Nephron (organoid): ENCODE results near the gene CCDC157.
"Not testable (repeated sequence)": the region's sequence is repeated elsewhere in the genome, so short reads cannot be mapped to it uniquely, and the experiment has no call there.

Experiments
- H3K27ac Mint-ChIP-seq, 3 experiments: 2 replicates each; pipeline ENCODE4 v1.8.0; 2020; ENCODE audit warnings: mixed read lengths in 3 of 3, mild to moderate bottlenecking in 2 of 3, moderate library complexity in 1 of 3
- H3K27me3 Mint-ChIP-seq: 2 replicates; pipeline ENCODE4 v1.8.0; 2021; ENCODE audit warnings: low read depth, mild to moderate bottlenecking, moderate library complexity, mixed read lengths
- H3K36me3 Mint-ChIP-seq: 2 replicates; pipeline ENCODE4 v1.8.0; 2020; ENCODE audit warnings: low read depth, mixed read lengths
- H3K4me1 Mint-ChIP-seq: 2 replicates; pipeline ENCODE4 v1.8.0; 2020; ENCODE audit warnings: mixed read lengths
- H3K4me3 Mint-ChIP-seq, 3 experiments: 2 replicates each; pipeline ENCODE4 v1.8.0; 2020; ENCODE audit warnings: mild to moderate bottlenecking in 3 of 3, mixed read lengths in 3 of 3, moderate library complexity in 2 of 3
- H3K9me3 Mint-ChIP-seq: 2 replicates; pipeline ENCODE4 v1.8.0; 2020; ENCODE audit warnings: mixed read lengths
- CTCF ChIP-seq, 3 experiments: fragments of 200-600 bp; sonication (generic); IDR thresholded peaks; one replicate each; pipeline ENCODE4 v1.5.0; 2021; ENCODE audit warnings: antibody characterized with exemption in 3 of 3; ENCODE audit not compliant: unreplicated experiment in 3 of 3

Gene CCDC157

DNA sequence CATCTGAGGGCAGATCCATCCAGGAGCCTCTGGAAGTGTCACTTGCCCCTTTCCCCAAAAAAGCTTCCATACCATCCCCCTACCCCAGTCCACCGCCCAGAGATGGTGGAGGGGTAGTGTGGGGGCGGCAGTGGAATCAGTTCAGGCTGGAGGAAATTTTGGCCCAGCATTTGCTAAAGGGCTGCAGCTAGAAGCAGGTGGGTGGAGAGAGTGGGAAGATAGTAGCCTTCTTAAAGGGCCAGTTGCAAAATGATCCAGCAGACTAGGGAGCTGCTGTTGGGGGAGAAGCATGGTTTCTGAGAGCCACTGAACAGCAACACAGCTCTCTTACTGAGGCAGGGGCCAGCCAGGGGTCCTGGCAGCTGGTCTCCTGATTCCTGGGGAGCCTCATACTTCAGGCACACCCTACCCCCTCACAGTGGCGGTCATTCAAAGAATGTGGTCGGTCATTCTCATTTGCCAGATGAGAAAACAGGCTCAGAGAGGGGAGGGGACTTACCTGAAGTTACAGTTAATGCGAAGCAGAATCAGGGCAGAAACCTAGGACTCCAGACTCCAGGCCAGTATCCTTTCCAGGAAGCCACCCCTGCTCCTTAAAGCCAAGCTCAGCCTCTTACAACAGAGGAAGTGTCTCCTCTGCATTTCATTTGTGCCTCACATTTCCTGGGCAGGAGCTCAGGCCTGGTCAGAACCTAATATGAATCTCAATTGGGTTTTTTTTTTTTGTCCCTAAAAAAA lies 45.4 kb downstream of the CCDC157 start:
- no peak for TF ChIP-seq CTCF (IDR thresholded peaks at IDR 0.05; ENCODE audit: unreplicated experiment in 3 of 3)
- H3K36me3 Mint-ChIP-seq = peaks cover 4% of the 10 kb centered on the region
- H3K9me3 Mint-ChIP-seq = no peaks in the 10 kb centered on the region
- peaks cover 27% of the 10 kb centered on the region for H3K4me1 Mint-ChIP-seq
- H3K27me3 Mint-ChIP-seq = peaks cover 11% of the 10 kb centered on the region
- peak overlapping the region in 1 of 3 experiments; percentile 22 for H3K4me3 Mint-ChIP-seq
- H3K27ac Mint-ChIP-seq = peak overlapping the region; percentile 46 to 77 (median 70)

GRCh38 chr22:30402766-30403104 lies 45.9 kb downstream of the CCDC157 start:
- not testable (repeated sequence) for H3K4me3 Mint-ChIP-seq, H3K36me3 Mint-ChIP-seq, H3K9me3 Mint-ChIP-seq
- peak overlapping the region in 1 of 3 experiments; percentile 77 for H3K27ac Mint-ChIP-seq
- H3K27me3 Mint-ChIP-seq = peaks cover 11% of the 10 kb centered on the region
- H3K4me1 Mint-ChIP-seq = peaks cover 24% of the 10 kb centered on the region

- H3K36me3 Mint-ChIP-seq = peaks cover 4% of the 10 kb centered on the region
- H3K27ac Mint-ChIP-seq = no peak overlapping the region
- no peak overlapping the region for H3K4me3 Mint-ChIP-seq
- H3K4me1 Mint-ChIP-seq = peaks cover 9% of the 10 kb centered on the region
- no peaks in the 10 kb centered on the region for H3K27me3 Mint-ChIP-seq
- no peaks in the 10 kb centered on the region for H3K9me3 Mint-ChIP-seq
- no peak for TF ChIP-seq CTCF (IDR thresholded peaks at IDR 0.05; ENCODE audit: unreplicated experiment in 3 of 3)
Observed at GRCh38 chr22:30404307-30404706, 47.5 kb downstream of the CCDC157 start.

DNA sequence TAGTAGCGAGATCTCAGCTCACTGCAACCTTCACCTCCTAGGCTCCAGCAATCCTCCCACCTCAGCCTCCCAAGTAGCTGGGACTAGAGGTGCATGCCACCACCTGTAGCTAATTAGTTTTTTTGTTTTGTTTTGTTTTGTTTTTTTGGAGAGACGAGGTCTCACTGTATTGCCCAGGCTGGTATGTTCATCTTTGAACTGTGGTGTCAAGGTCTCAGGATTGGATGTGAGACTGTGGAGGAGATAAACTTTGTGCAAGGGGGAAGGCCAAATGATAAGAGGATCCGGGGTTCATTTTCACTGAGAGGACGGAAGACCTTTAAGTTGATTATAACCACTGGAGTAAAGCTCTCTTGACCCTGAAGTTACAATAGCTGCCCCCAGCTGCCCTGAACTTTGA lies 48.9 kb downstream of the CCDC157 start:
- H3K9me3 Mint-ChIP-seq = no peaks in the 10 kb centered on the region
- peaks cover 4% of the 10 kb centered on the region for H3K36me3 Mint-ChIP-seq
- no peaks in the 10 kb centered on the region for H3K27me3 Mint-ChIP-seq
- H3K4me3 Mint-ChIP-seq = no peak overlapping the region
- TF ChIP-seq CTCF (IDR thresholded peaks at IDR 0.05; ENCODE audit: unreplicated experiment in 3 of 3) = no peak
- H3K4me1 Mint-ChIP-seq = peaks cover 9% of the 10 kb centered on the region
- no peak overlapping the region for H3K27ac Mint-ChIP-seq

- H3K9me3 Mint-ChIP-seq = no peaks in the 10 kb centered on the region
- no peak overlapping the region for H3K4me3 Mint-ChIP-seq
- H3K4me1 Mint-ChIP-seq = peaks cover 9% of the 10 kb centered on the region
- H3K36me3 Mint-ChIP-seq = peaks cover 4% of the 10 kb centered on the region
- TF ChIP-seq CTCF (IDR thresholded peaks at IDR 0.05; ENCODE audit: unreplicated experiment in 3 of 3) = no peak
- no peak overlapping the region for H3K27ac Mint-ChIP-seq
- H3K27me3 Mint-ChIP-seq = no peaks in the 10 kb centered on the region
Observed at GRCh38 chr22:30406400-30406799, 49.6 kb downstream of the CCDC157 start.

GRCh38 chr22:30408388-30409102 lies 51.7 kb downstream of the CCDC157 start:
- H3K9me3 Mint-ChIP-seq = no peaks in the 10 kb centered on the region
- H3K27ac Mint-ChIP-seq = no peak overlapping the region
- peaks cover 15% of the 10 kb centered on the region for H3K36me3 Mint-ChIP-seq
- no peaks in the 10 kb centered on the region for H3K4me1 Mint-ChIP-seq
- H3K4me3 Mint-ChIP-seq = no peak overlapping the region
- H3K27me3 Mint-ChIP-seq = no peaks in the 10 kb centered on the region
- TF ChIP-seq CTCF (IDR thresholded peaks at IDR 0.05; ENCODE audit: unreplicated experiment in 3 of 3) = no peak
